ENCODE data around the gene KLHL7. TPM values are rescaled to one million over a fixed set of nuclear protein-coding genes. Genes with fewer than 3 reads are reported as not detected.

The KLHL7 gene
- polyA plus RNA-seq, 2 donors: 6.6 to 13.4 TPM

DNA sequence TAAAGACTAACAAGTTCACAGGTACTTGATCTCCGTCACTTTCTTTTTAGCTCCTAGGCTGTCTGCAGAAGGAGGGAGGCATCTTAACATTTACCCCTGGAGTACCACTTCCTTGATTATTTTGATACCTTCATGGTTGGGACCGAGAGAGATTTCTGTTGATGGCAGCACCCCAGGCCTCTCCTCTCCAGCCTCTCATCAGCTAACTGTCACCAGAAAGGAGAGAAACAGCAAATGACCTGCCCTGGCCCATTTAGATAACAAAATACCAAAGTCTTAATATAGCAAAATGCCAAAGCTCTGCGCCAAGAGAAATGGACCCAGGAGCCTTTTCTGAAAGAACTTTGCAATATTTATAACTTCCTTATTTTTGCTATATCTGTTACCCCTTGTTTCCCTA, 30.0 kb upstream of the KLHL7 start:
- H3K27ac ChIP-seq (ENCODE audit: low read depth in 2 of 2, low read length in 1 of 2): no peak overlapping the region
- peaks cover 0 to 2% of the 10 kb centered on the region in 2 donors for H3K4me1 ChIP-seq (ENCODE audit: control insufficient read depth in 2 of 2, insufficient read depth in 2 of 2, low read length in 1 of 2)
- no peaks in the 10 kb centered on the region for H3K36me3 ChIP-seq (ENCODE audit: control insufficient read depth in 2 of 2, insufficient read depth in 2 of 2, low read length in 1 of 2)
- H3K27me3 ChIP-seq (ENCODE audit: control insufficient read depth in 1 of 2, insufficient read depth in 2 of 2, low read length in 2 of 2): no peaks in the 10 kb centered on the region
- no peak overlapping the region for H3K4me3 ChIP-seq (ENCODE audit: low read depth in 1 of 2, low read length in 2 of 2)
- no peaks in the 10 kb centered on the region for H3K9me3 ChIP-seq (ENCODE audit: control insufficient read depth in 2 of 2, insufficient read depth in 1 of 2, low read depth in 1 of 2, low read length in 1 of 2)
- 49 to 69% methylated on average over 3 of the region's 3 CpGs for WGBS, 2 donors

DNA sequence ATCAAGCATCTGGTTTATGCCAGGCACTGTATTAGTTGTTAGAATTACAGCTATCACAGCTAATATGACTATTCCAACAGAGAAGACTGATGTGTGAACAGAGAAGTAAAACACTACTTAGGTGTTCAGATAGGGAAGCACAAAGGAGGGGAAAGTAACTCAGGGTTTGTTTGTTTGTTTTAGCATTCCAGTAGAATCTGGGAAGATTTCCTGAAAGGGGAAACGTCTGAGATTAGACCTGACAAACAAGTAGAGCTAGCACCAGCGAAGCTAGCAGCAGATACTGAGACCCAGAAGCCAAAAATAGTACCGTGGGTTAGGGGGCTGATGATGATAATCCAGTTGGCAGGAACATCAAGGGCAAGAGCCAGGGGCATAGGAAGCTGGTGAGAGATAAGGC, 28.8 kb upstream of the KLHL7 start:
- Histone ChIP-seq H3K36me3 (ENCODE audit: control insufficient read depth in 2 of 2, insufficient read depth in 2 of 2, low read length in 1 of 2) (no peaks in the 10 kb centered on the region), H3K4me1 (ENCODE audit: control insufficient read depth in 2 of 2, insufficient read depth in 2 of 2, low read length in 1 of 2) (peaks cover 0 to 2% of the 10 kb centered on the region in 2 donors), H3K9me3 (ENCODE audit: control insufficient read depth in 2 of 2, insufficient read depth in 1 of 2, low read depth in 1 of 2, low read length in 1 of 2) (no peaks in the 10 kb centered on the region), H3K27ac (ENCODE audit: low read depth in 2 of 2, low read length in 1 of 2) (no peak overlapping the region), H3K27me3 (ENCODE audit: control insufficient read depth in 1 of 2, insufficient read depth in 2 of 2, low read length in 2 of 2) (no peaks in the 10 kb centered on the region), H3K4me3 (ENCODE audit: low read depth in 1 of 2, low read length in 2 of 2) (no peak overlapping the region)
- 8 to 13% methylated on average over 3 of the region's 3 CpGs for WGBS, 2 donors

- peaks cover 0 to 3% of the 10 kb centered on the region in 2 donors for H3K9me3 ChIP-seq (ENCODE audit: control insufficient read depth in 2 of 2, insufficient read depth in 1 of 2, low read depth in 1 of 2, low read length in 1 of 2)
- no peak overlapping the region for H3K27ac ChIP-seq (ENCODE audit: low read depth in 2 of 2, low read length in 1 of 2)
- H3K4me1 ChIP-seq (ENCODE audit: control insufficient read depth in 2 of 2, insufficient read depth in 2 of 2, low read length in 1 of 2): no peaks in the 10 kb centered on the region
- no peaks in the 10 kb centered on the region for H3K27me3 ChIP-seq (ENCODE audit: control insufficient read depth in 1 of 2, insufficient read depth in 2 of 2, low read length in 2 of 2)
- WGBS, 2 donors: 41 to 43% methylated on average over 4 of the region's 4 CpGs
- no peaks in the 10 kb centered on the region for H3K36me3 ChIP-seq (ENCODE audit: control insufficient read depth in 2 of 2, insufficient read depth in 2 of 2, low read length in 1 of 2)
- H3K4me3 ChIP-seq (ENCODE audit: low read depth in 1 of 2, low read length in 2 of 2): no peak overlapping the region
Measured at GRCh38 chr7:23093111-23093510, 12.5 kb upstream of the KLHL7 start.

- no peaks in the 10 kb centered on the region for H3K4me1 ChIP-seq (ENCODE audit: control insufficient read depth in 2 of 2, insufficient read depth in 2 of 2, low read length in 1 of 2)
- H3K36me3 ChIP-seq (ENCODE audit: control insufficient read depth in 2 of 2, insufficient read depth in 2 of 2, low read length in 1 of 2): no peaks in the 10 kb centered on the region
- H3K27me3 ChIP-seq (ENCODE audit: control insufficient read depth in 1 of 2, insufficient read depth in 2 of 2, low read length in 2 of 2): no peaks in the 10 kb centered on the region
- peaks cover 0 to 4% of the 10 kb centered on the region in 2 donors for H3K9me3 ChIP-seq (ENCODE audit: control insufficient read depth in 2 of 2, insufficient read depth in 1 of 2, low read depth in 1 of 2, low read length in 1 of 2)
- no peak overlapping the region for H3K4me3 ChIP-seq (ENCODE audit: low read depth in 1 of 2, low read length in 2 of 2)
- H3K27ac ChIP-seq (ENCODE audit: low read depth in 2 of 2, low read length in 1 of 2): no peak overlapping the region
- WGBS, 2 donors: 68 to 72% methylated on average over 1 of the region's 1 CpG
Measured at GRCh38 chr7:23093546-23093945, 12.0 kb upstream of the KLHL7 start.

DNA sequence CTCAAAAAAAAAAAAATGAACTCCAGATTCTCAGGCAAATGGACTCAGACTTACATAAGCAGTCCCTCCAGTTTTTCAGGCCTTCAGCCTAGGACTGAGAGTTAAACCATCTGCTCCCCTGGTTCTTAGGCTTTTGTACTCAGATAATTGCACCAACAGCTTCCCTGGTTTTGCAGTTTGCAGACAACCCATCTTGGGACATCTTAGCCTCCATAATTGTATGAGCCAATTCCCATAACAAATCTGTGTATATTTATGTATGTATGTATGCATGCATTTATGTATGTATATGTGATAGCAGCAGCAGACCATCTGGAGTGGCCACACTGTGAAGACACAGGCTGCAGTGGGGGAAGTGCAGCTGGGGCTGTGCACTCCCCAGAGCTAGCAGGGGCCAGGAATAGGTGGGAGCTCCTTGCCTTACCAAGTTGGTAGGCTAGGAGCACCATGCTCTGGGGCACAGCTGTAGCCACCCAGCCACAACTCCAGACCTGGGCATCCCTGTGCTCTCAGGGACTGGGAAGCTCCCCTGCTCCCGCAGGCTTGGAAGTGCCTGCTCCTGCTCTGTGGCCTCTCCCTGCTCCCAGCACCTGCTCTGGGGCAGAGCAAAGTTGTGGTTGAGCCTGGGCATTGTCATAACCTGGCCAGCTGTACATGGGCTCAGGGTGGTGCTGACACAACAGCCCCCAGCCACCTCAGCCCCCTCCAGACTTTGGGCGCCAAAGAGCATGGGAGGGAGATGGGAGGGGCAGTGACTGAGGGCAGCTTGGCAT, 8.9 kb upstream of the KLHL7 start:
- Histone ChIP-seq H3K4me3 (ENCODE audit: low read depth in 1 of 2, low read length in 2 of 2) (no peak overlapping the region), H3K36me3 (ENCODE audit: control insufficient read depth in 2 of 2, insufficient read depth in 2 of 2, low read length in 1 of 2) (no peaks in the 10 kb centered on the region), H3K9me3 (ENCODE audit: control insufficient read depth in 2 of 2, insufficient read depth in 1 of 2, low read depth in 1 of 2, low read length in 1 of 2) (peaks cover 0 to 4% of the 10 kb centered on the region in 2 donors), H3K27ac (ENCODE audit: low read depth in 2 of 2, low read length in 1 of 2) (no peak overlapping the region), H3K27me3 (ENCODE audit: control insufficient read depth in 1 of 2, insufficient read depth in 2 of 2, low read length in 2 of 2) (no peaks in the 10 kb centered on the region), H3K4me1 (ENCODE audit: control insufficient read depth in 2 of 2, insufficient read depth in 2 of 2, low read length in 1 of 2) (no peaks in the 10 kb centered on the region)
- WGBS, 2 donors: 96 to 98% methylated on average over 2 of the region's 2 CpGs

- Histone ChIP-seq H3K4me1 (ENCODE audit: control insufficient read depth in 2 of 2, insufficient read depth in 2 of 2, low read length in 1 of 2) (no peaks in the 10 kb centered on the region), H3K27me3 (ENCODE audit: control insufficient read depth in 1 of 2, insufficient read depth in 2 of 2, low read length in 2 of 2) (no peaks in the 10 kb centered on the region), H3K36me3 (ENCODE audit: control insufficient read depth in 2 of 2, insufficient read depth in 2 of 2, low read length in 1 of 2) (no peaks in the 10 kb centered on the region), H3K27ac (ENCODE audit: low read depth in 2 of 2, low read length in 1 of 2) (no peak overlapping the region), H3K9me3 (ENCODE audit: control insufficient read depth in 2 of 2, insufficient read depth in 1 of 2, low read depth in 1 of 2, low read length in 1 of 2) (peaks cover 0 to 4% of the 10 kb centered on the region in 2 donors), H3K4me3 (ENCODE audit: low read depth in 1 of 2, low read length in 2 of 2) (no peak overlapping the region)
- 96% methylated on average over 9 of the region's 9 CpGs for WGBS, 2 donors
Measured at GRCh38 chr7:23098029-23098428, 7.6 kb upstream of the KLHL7 start.

GRCh38 chr7:23098460-23098859, 7.1 kb upstream of the KLHL7 start:
- no peaks in the 10 kb centered on the region for H3K4me1 ChIP-seq (ENCODE audit: control insufficient read depth in 2 of 2, insufficient read depth in 2 of 2, low read length in 1 of 2)
- H3K27ac ChIP-seq (ENCODE audit: low read depth in 2 of 2, low read length in 1 of 2): no peak overlapping the region
- 52% methylated on average over 2 of the region's 2 CpGs for WGBS, 2 donors
- no peaks in the 10 kb centered on the region for H3K27me3 ChIP-seq (ENCODE audit: control insufficient read depth in 1 of 2, insufficient read depth in 2 of 2, low read length in 2 of 2)
- peaks cover 0 to 4% of the 10 kb centered on the region in 2 donors for H3K9me3 ChIP-seq (ENCODE audit: control insufficient read depth in 2 of 2, insufficient read depth in 1 of 2, low read depth in 1 of 2, low read length in 1 of 2)
- no peaks in the 10 kb centered on the region for H3K36me3 ChIP-seq (ENCODE audit: control insufficient read depth in 2 of 2, insufficient read depth in 2 of 2, low read length in 1 of 2)
- H3K4me3 ChIP-seq (ENCODE audit: low read depth in 1 of 2, low read length in 2 of 2): no peak overlapping the region

DNA sequence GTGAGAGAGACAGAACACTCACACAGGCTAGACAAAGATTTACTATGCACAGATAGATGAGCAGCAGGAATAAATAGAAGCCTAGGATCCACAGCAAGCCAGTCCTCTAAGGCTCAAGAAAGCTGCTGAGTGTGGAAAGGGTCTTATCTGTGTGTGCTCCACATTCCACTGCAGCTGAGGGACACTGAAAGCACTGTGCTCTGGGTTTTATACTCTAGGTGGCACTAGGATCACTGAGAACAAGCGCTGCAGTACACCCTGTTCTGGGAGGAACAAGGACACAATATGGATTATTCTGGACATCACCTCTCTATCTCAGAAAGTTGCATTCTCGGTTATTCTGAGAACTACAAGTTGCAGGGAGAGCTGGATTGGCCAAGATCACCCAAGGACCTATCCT, 4.9 kb upstream of the KLHL7 start:
- no peaks in the 10 kb centered on the region for H3K27me3 ChIP-seq (ENCODE audit: control insufficient read depth in 1 of 2, insufficient read depth in 2 of 2, low read length in 2 of 2)
- H3K36me3 ChIP-seq (ENCODE audit: control insufficient read depth in 2 of 2, insufficient read depth in 2 of 2, low read length in 1 of 2): no peaks in the 10 kb centered on the region
- H3K9me3 ChIP-seq (ENCODE audit: control insufficient read depth in 2 of 2, insufficient read depth in 1 of 2, low read depth in 1 of 2, low read length in 1 of 2): peaks cover 0 to 4% of the 10 kb centered on the region in 2 donors
- 48 to 59% methylated on average over 2 of the region's 2 CpGs for whole genome bisulfite sequencing, 2 donors
- H3K4me3 ChIP-seq (ENCODE audit: low read depth in 1 of 2, low read length in 2 of 2): no peak overlapping the region
- H3K4me1 ChIP-seq (ENCODE audit: control insufficient read depth in 2 of 2, insufficient read depth in 2 of 2, low read length in 1 of 2): no peaks in the 10 kb centered on the region
- no peak overlapping the region for H3K27ac ChIP-seq (ENCODE audit: low read depth in 2 of 2, low read length in 1 of 2)

DNA sequence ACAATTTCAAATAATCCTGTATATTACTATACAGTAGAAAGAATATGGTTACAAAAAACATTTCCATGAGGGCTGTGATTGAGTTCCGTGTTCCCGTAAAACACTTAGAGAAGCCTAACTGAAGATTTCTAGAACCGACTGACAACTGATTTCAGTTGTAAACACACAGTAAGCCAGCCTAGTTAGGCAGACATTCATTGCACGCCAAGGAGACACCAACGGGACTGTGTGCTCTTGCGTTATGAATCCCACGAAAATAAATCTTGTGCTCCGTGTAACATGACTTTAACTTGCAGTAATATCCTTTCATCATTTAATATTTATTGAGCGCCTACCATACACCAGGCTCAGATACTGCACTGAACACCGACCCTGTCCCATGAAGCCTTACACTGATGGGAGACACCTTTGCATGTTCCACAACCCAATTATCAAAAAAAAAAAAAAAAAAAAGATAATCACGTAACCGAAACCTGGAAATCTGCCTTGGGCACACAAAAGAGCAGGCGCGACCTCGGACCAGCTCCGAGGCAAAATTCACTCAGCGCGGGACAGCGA, 420 bp upstream of the KLHL7 start:
- Histone ChIP-seq H3K4me3 (ENCODE audit: low read depth in 1 of 2, low read length in 2 of 2) (peak overlapping the region; percentile 80 to 90), H3K9me3 (ENCODE audit: control insufficient read depth in 2 of 2, insufficient read depth in 1 of 2, low read depth in 1 of 2, low read length in 1 of 2) (no peaks in the 10 kb centered on the region), H3K36me3 (ENCODE audit: control insufficient read depth in 2 of 2, insufficient read depth in 2 of 2, low read length in 1 of 2) (no peaks in the 10 kb centered on the region), H3K27me3 (ENCODE audit: control insufficient read depth in 1 of 2, insufficient read depth in 2 of 2, low read length in 2 of 2) (no peaks in the 10 kb centered on the region), H3K27ac (ENCODE audit: low read depth in 2 of 2, low read length in 1 of 2) (peak overlapping the region in 1 of 2 donors; percentile 96), H3K4me1 (ENCODE audit: control insufficient read depth in 2 of 2, insufficient read depth in 2 of 2, low read length in 1 of 2) (peaks cover 0 to 2% of the 10 kb centered on the region in 2 donors)
- WGBS, 2 donors: 0 to 1% methylated on average over 19 of the region's 19 CpGs
